HG03460 (cell line): ENCODE measurements around the gene CCSER2.
A peak's percentile ranks its signal among the peaks of the same experiment; 100 is the strongest.
"Not testable (repeated sequence)": the region's sequence is repeated elsewhere in the genome, so short reads cannot be mapped to it uniquely, and the experiment has no call there.

Experiments
- ATAC-seq: cut with Tn5 transposase; IDR thresholded peaks from one replicate; pipeline ENCODE4 v1.9.1; 2021; ENCODE audit not compliant: unreplicated experiment

Gene CCSER2

DNA sequence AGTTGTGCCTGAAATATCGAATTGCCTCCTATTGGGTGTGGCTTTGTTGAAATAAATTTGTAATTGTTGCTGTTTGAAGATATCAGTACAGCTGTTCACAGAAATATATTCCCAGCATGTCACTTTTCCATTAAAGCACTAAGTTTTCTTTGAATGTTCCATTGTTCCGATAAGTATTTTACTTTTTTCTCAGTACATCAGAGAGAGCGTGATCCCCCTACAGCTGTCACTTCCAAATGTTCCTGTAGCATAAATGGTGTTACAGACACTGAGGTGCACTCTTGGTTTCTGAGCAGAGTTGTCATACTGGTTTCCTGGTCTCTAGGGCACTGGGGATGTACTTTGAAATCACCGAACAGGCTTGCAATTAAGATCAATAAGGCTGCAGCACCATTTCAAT is 189.2 kb downstream of the CCSER2 start:
- no peak for ATAC-seq

GRCh38 chr10:84519235-84519634 is 190.8 kb downstream of the CCSER2 start:
- no peak for ATAC-seq

GRCh38 chr10:84521013-84521412 is 192.6 kb downstream of the CCSER2 start:
- ATAC-seq = no peak

- ATAC-seq = no peak
Measured at GRCh38 chr10:84521468-84521867, 193.1 kb downstream of the CCSER2 start.

DNA sequence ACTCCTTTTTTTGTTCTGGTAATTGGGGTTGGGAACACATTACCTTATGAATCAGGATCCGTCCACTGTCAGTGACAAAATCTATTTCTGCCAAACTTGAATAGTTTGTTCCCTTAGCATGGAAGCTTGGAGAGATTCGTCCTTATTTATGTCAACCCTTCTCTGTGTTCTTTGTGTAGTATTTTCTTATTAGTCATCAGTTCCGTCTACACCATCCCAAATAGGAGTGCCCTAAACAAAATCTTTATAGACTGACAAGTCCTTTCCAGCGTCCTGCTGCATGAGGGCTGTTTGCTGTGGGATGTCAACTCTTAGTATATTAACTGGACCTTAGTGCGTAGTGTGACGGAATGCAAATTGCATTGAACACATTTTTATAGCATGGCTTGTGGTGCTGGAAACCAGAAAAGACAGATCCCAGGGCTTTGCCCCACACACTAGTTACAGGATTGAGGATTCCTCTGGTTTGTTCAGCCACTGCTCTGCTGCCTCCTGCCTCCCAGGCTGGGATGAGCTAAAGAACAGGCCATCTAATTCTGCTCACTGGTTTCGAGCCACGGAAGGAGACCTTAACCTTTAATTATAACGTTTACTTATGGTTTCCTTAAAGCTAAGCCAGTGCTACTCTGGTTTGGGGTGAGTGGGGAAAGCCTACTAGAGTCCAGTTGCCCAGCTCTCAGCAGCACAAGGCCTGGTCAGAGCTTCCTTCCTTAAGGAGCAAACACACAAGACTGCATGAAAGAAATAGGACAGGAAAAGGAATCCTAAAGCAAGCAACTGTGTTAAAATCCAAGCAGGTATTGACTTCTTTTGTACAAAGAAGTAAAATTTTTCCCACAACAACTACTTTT is 194.4 kb downstream of the CCSER2 start:
- ATAC-seq = no peak

DNA sequence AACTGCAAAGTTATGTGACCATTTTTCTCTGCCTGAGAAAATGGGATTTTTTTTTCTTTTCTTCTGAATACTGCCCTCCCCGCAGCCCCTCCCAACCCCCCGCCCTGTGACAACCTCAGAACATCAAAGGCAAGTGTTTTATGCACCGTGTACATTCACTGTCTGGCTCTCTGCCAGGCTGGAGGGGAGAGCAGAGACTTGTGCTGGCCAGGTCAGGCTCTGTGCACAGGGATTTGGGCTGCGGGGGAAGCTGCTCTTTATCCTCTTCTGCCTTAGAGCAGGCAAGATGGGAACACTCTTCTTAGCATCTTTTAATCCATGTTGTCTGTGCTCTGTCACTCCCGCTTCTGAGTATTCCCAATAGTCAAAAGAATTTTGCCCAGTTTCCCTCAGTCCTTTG is 195.1 kb downstream of the CCSER2 start:
- ATAC-seq = no peak

GRCh38 chr10:84524435-84524834 is 196.0 kb downstream of the CCSER2 start:
- no peak for ATAC-seq

- no peak for ATAC-seq
Measured at GRCh38 chr10:84525120-84525806, 196.9 kb downstream of the CCSER2 start.

DNA sequence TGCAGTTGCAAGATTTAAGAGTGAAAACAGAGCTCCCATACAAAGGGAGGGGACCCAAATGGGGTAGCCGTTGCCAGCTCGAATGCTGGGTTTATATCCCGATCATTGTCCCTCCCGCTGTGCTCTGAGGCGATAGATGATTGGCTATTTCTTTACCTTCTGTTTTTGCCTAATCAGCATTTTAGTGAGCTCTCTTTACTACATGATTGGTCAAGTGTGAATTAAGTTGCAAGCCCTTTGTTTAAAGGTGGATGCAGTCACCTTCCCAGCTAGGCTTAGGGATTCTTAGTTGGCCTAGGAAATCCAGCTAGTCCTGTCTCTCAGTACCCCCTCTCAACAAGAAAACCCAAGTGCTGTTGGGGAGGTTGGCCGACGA is 197.4 kb downstream of the CCSER2 start:
- ATAC-seq = not testable (repeated sequence)

DNA sequence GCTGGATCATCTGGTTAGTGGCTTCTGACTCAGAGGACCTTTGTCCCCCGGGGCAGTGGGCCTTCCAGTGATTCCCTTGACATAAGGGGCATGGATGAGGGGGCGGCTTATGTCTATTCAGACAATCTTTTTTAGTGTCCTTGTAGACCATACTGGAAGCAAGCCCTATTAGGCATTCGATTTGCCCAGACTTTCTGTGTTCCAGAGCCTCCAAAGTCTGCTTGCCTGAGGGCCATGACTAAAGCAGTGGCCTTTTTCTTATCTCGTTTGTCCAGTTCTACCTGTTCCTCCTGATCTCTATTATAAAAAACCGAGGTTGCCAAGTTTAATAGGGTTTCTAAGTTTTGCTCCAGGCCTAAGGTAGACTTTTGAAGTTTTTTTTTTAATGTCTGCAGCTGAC is 199.0 kb downstream of the CCSER2 start:
- not testable (repeated sequence) for ATAC-seq

- ATAC-seq = not testable (repeated sequence)
Measured at GRCh38 chr10:84528526-84528925, 200.1 kb downstream of the CCSER2 start.

- ATAC-seq = no peak
Measured at GRCh38 chr10:84530724-84531325, 202.4 kb downstream of the CCSER2 start.

GRCh38 chr10:84531396-84531795 is 203.0 kb downstream of the CCSER2 start:
- no peak for ATAC-seq

GRCh38 chr10:84534168-84534567 is 205.8 kb downstream of the CCSER2 start:
- no peak for ATAC-seq

- peak; percentile 57 for ATAC-seq
Measured at GRCh38 chr10:84537447-84537931, 209.1 kb downstream of the CCSER2 start.

- no peak for ATAC-seq
Measured at GRCh38 chr10:84538036-84538435, 209.6 kb downstream of the CCSER2 start.

- no peak for ATAC-seq
Measured at GRCh38 chr10:84539216-84539615, 210.8 kb downstream of the CCSER2 start.

DNA sequence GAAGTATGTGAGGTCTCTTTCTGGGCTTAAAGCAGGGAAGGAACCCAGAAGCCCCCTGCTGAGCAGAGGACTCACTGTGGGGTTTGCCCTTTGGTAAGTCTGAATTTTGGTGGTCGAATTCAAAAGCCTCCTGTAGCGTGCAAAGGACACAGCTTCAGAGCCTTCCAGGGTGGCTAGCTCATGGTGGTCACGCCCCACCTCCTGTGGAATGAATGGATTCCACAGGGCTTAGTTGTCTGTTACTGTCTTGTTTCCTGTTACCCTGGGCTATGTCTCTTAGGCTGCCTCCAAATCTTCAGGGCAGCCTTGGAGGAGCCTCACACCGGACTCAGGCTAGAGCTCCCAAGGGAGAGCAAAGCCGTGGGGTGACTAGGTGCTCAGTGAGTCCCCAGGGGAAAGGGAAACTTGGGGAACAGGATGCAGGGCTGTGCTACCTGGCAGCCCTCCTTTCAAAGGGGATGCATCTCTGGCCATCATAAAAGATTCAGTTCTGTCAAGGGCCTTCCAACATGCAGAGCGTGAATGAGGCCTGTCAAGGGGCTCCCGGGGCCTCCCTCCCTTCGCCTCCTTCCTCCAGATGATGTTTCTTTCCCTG is 211.7 kb downstream of the CCSER2 start:
- ATAC-seq = peak; percentile 15

DNA sequence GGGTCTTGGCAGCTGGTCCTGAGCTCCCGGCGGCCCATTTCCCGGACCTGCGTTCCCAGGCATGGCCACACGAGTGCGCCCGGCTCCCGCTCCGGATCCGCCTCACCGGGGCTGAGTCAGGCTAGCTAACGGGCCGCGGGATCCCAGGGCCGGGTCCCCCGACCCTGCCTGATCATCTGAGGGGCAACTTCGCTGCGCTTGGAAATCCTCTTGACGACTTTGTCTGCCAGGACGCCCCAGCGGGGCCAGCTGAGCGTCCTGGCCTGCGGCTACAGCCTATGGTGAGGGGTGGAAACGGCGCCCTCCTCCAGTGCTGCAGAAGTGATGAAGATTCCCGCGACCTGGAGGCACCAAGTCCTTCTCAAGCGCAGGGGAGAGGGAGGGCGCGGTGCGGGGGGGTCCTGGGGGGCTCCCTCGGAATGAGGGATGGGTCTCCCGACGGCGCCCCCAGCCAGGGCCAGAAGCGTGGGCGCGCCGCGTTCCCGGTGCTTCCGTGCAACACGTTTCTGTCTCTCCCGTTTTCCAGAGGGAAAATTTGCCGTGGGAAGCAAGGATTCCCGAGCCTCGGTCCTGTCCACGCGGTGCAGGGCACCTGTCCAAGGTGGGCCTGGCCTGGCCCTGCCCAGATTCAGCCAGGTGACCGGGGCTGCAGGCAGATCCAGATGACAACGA is 212.4 kb downstream of the CCSER2 start:
- ATAC-seq = peak; percentile 81

DNA sequence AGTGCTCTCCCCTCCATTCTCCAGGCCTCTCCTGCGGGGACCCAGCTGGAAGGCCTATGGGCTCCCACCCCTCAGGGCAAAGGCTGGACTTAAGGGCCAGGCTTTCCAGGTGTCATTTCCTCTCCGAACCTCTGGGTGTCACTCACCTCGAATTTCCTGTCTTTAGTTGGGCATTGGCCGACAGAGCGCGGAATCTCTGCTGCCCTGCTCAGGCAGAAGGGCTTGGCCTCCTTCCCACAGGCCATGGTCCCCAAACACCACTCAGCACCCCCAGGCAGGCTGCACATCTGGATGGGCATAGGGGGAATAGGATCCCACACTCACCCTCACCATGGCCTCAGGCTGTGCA is 212.9 kb downstream of the CCSER2 start:
- no peak for ATAC-seq
